ENCODE results near the gene FAAP20.

DNA sequence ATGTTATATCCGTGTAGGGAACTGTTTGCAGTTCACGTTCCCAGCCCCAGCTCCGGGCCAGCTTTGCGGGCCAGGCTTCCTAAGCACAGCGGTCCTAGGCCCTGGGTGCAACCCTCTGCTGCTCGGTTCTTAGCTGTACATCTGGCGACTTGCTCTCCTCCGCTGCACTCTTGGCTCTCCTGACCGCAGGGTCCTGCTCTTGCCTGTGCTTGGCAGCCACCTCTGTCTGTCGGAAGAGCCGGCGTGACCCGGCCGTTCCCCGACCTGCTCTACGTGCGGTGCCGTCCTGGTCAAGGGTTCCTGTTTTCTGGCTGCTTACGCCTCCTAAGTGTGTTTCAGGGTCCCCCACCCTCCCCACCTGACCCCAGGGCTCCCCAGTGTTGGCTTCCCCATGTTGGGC is 36.7 kb downstream of the FAAP20 start:
- TF ChIP-seq, protein P1, sequence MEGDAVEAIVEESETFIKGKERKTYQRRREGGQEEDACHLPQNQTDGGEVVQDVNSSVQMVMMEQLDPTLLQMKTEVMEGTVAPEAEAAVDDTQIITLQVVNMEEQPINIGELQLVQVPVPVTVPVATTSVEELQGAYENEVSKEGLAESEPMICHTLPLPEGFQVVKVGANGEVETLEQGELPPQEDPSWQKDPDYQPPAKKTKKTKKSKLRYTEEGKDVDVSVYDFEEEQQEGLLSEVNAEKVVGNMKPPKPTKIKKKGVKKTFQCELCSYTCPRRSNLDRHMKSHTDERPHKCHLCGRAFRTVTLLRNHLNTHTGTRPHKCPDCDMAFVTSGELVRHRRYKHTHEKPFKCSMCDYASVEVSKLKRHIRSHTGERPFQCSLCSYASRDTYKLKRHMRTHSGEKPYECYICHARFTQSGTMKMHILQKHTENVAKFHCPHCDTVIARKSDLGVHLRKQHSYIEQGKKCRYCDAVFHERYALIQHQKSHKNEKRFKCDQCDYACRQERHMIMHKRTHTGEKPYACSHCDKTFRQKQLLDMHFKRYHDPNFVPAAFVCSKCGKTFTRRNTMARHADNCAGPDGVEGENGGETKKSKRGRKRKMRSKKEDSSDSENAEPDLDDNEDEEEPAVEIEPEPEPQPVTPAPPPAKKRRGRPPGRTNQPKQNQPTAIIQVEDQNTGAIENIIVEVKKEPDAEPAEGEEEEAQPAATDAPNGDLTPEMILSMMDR (IDR thresholded peaks at IDR 0.05), result no peak
- no peak for TF ChIP-seq EZH2 (IDR thresholded peaks at IDR 0.05; ENCODE audit: borderline replicate concordance, insufficient read depth, low read depth, low read length, poor library complexity, severe bottlenecking)

All from B cell (primary cell).